Renal pelvis (tissue), 4 donors: Measurements from ENCODE around the gene SMCO1. TPM values are rescaled to one million over a fixed set of nuclear protein-coding genes. Genes with fewer than 3 reads are reported as not detected.
"Not testable (repeated sequence)": the region's sequence is repeated elsewhere in the genome, so short reads cannot be mapped to it uniquely, and the experiment has no call there.

Source experiments
- DNase-seq: peaks from one replicate; pipeline ENCODE4 v3.0.0-alpha.2; 2013
- polyA plus RNA-seq, 3 donors: library from polyadenylated mRNA; unstranded; fragments of 120-200 nt; gene quantifications; one replicate each; pipeline ENCODE4 v1.2.1, GENCODE V29; 2013; ENCODE audit not compliant: insufficient read length in 3 of 3

SMCO1 gene
- polyA plus RNA-seq, 3 donors: not detected

DNA sequence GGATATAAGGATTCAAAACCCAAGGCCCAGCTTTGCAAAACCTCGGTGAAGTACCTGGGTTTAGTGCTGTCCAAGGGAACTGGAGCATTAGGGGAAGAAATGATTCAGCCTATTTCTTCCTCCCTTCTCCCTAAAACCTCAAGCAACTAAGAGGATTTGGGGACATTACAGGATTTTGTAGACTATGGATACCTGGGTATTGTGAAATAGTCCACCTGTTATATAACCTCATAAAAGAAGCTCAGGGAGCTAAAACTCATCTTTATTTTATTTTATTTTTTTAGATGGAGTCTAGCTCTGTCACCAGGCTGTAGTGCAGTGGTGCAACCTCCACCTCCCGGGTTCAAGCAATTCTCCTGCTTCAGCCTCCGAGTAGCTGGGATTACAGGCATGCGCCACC, 8.7 kb upstream of the SMCO1 start:
- no peak for DNase-seq

DNA sequence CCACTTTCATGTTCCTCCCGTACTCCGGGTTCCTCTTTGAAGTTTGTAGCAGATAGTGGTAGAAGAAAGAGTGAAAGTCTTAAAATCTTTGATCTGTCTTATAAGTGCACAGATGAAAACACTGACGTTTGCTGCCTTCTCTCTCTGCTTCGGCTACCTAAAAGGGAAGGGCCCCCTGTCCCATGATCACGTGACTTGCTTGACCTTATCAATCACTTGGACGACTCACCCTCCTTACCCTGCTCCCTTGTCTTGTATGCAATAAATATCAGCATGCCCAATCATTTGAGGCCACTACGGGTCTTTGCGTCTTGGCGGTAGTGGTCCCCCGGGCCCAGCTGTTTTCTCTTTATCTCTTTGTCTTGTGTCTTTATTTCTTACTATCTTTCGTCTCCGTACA, 6.1 kb upstream of the SMCO1 start:
- DNase-seq: not testable (repeated sequence)

DNA sequence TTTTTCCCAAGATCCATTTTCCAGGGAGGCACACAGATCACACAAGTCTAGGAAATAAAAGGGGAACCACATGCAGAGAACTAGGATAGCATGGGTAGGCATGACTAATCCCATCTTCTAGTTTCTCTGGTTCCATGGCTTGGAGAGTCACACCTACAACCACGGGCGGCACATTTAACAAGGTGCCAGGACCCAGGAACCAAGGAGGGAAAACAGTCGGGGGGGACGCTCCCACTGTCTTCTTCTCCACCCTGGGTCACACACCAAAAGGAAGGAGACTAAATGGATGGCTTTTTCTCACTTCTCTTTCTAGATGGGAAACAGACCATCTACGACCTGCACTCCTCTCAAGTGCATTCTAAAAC, 4.6 kb upstream of the SMCO1 start:
- no peak for DNase-seq

DNA sequence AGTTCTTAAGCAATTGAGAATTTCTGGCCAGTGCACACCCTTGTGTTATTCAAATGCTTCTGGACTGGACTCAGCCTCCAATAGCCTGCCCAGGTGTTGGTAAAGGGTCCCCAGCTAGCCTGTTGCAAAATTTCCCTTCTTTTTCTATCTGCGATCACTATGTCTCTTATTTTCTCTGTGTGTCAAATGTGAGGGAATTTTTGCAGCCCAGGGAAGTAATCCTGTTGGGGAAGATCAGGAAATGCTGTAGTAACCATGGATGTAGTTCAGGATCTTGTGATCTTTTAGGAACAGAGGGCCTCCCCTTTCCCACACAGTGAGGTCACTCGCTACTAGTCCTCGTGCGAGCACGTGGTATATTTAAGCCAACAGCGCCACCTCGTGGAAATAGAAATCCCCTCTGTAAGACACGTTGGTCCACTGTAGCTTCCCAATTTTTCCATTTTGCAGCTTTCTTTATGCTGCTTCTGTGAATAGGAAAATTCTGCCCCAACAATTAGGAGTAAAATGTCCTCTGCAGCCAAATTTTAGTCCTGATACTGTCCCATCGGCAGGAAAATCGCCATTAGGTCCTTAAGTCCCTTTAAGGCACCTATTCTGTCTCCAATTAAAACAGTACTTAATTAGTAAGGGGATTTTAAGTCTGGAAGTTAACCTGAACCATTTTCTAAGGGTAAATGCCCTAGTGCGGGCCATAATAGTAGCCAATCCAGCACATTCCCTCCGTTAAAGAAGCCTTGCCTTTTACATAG, 4.0 kb upstream of the SMCO1 start:
- no peak for DNase-seq

DNA sequence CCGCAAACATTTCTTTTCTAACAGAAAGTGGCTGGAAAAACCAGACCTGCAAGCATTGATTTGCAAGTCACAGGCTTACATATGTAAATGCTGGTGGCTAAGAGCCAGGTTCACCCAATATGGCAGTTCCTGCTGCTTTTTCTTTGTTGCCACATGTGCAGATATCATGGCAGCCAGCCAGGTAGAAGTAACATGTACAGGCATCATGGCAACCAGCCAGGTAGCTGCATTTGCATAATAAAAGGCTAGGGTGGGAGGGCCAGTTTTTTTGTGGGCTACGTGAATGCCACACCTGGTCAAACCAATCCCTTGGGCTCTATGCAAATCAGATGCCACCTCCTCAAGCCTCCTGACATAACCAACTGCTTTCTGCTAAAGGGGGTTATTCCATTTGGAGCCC, 2.8 kb upstream of the SMCO1 start:
- no peak for DNase-seq

DNA sequence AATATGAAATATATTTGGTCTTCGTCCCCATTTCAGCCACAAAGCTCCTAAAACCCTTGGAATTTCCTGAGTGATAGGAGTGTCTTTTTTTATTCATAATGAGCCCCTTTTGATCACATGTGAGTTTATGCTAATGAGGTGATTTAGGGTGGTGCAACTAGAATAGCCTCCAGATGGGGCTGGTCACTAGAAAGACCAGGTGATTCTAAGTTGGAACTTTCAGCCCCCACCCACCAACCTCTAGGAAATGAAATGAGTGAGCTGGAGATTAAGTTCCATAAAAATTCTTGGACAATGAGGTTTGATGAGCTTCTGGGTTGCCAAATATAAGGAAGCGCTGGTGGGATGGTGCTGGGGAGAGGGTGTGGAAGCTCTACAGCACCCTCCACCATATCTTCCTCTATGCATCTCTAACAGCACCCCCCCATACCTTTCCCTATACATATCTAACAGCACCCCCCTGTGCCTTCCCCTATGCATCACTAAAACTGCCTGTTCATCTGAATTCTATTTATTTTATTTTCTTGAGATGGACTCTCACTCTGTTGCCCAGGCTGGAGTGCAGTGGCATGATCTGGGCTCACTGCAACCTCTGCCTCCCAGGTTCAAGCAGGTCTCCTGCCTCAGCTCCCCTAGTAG, 2.1 kb upstream of the SMCO1 start:
- no peak for DNase-seq

DNA sequence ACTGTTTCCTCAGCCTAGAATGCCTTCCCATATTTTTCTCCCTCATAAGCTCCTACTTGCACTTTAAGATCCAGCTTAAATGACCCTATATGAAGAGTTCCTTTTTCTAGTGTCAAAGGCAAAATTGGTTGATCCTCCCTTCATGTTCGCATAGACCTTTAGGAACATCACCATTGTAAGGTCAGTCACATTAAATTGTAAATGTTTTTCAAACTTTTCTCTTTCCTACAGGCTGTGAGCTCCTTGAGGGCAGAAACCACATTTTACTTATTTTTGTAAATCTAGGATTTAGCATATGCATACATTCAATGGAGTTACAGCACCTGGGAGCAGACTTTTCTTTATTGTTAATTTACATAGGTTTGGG, 813 bp downstream of the SMCO1 start:
- no peak for DNase-seq

DNA sequence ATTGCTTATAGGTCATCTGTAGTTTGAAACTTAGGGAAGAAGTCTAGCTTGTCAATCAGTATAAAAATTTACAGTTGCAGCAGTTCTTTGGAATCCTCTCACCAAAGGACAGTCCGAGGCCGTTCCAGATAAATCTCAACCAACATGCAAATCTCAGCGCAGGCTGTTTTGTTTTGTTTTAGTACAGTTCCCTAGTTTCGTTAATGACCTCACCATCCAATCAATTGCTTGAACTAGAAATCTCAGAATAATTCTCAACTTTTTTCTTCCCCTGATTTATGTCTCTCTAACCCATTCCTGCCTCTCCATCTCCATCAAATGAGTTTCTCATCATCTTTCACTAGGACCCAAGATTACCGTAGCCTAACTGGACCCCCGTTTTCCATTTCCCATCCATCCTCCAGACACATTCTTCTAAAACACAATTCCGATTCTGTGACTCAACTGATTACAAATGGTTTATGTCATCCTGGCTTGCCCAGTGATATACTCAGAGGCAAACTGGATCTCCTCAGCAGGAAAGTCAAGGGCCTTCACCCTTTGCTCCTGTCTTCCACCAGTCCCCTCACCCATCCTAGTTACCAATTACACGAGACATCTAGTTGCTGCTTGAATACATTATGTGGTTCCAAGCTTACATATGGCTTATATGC, 1.3 kb downstream of the SMCO1 start:
- no peak for DNase-seq

DNA sequence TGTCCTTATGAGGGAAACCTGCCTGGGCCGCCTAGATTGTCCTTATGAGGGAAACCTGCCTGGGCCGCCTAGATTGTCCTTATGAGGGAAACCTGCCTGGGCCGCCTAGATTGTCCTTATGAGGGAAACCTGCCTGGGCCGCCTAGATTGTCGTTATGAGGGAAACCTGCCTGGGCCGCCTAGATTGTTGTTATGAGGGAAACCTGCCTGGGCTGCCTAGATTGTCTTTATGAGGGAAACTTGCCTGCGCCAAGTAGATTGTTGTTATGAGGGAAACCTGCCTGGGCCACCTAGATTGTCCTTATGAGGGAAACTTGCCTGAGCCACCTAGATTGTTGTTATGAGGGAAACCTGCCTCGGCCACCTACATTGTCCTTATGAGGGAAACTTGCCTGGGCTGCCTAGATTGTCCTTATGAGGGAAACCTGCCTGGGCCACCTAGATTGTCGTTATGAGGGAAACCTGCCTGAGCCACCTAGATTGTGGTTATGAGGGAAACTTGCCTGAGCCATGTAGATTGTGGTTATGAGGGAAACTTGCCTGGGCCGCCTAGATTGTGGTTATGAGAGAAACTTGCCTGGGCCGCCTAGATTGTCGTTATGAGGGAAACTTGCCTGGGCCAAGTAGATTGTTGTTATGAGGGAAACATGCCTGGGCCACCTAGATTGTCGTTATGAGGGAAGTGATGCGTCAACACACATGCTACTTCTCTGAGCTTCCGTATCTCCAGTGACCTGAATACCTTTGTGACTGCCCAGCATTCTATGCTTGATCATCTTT, 3.3 kb downstream of the SMCO1 start:
- not testable (repeated sequence) for DNase-seq

DNA sequence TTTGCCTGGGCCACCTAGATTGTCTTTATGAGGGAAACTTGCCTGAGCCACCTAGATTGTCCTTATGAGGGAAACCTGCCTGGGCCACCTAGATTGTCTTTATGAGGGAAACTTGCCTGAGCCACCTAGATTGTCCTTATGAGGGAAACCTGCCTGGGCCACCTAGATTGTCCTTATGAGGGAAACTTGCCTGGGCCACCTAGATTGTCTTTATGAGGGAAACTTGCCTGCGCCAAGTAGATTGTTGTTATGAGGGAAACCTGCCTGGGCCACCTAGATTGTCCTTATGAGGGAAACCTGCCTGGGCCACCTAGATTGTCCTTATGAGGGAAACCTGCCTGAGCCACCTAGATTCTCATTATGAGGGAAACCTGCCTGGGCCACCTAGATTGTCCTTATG, 4.0 kb downstream of the SMCO1 start:
- DNase-seq: not testable (repeated sequence)

DNA sequence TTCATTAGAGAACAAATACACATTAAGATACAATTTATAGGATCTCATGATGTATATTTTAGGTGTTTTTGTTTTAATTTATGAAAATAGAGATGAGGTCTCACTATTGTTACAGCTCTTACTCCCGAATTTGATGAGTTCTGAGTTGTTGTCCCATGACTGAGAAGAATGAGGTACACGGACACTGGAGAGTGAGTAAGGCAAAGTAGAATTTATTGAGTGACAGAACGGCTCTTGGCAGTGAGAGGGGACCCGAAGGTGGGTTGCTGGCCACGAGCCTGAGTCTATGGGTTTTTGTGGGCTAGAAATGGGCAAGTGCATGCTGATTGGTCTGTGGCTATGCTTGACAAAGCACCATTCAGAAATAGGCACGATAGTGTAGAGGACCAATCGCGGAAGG, 8.5 kb downstream of the SMCO1 start:
- no peak for DNase-seq

DNA sequence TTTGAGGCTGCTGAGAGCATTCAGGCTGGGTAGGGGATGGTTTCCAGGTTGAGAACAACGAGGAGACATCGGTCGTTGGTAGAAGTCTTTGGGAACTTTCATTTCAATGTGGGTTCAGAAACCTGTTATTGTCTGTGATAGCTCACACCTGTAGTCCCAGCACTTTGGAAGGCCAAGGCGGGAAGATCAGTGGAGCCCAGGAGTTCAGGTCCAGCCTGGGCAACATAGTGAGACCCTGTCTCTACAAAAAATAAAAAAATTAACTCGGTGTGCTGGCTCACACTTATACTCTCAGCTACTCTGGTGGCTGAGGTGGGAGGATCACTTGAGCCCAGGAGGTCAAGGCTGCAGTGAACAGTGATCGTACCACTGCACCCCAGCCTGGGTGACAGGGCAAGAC, 10.6 kb downstream of the SMCO1 start:
- no peak for DNase-seq

DNA sequence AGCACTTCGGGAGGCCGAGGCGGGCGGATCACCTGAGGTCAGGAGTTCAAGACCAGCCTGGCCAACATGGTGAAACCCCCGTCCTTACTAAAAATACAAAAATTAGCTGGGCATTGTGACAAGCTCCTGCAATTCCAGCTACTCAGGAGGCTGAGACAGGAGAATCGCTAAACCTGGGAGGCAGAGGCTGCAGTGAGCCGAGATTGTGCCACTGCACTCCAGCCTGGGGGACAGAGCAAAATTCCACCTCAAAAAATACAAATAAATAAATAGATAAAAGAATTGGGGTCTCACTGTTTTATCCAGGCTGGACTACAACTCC, 11.1 kb downstream of the SMCO1 start:
- DNase-seq: not testable (repeated sequence)

DNA sequence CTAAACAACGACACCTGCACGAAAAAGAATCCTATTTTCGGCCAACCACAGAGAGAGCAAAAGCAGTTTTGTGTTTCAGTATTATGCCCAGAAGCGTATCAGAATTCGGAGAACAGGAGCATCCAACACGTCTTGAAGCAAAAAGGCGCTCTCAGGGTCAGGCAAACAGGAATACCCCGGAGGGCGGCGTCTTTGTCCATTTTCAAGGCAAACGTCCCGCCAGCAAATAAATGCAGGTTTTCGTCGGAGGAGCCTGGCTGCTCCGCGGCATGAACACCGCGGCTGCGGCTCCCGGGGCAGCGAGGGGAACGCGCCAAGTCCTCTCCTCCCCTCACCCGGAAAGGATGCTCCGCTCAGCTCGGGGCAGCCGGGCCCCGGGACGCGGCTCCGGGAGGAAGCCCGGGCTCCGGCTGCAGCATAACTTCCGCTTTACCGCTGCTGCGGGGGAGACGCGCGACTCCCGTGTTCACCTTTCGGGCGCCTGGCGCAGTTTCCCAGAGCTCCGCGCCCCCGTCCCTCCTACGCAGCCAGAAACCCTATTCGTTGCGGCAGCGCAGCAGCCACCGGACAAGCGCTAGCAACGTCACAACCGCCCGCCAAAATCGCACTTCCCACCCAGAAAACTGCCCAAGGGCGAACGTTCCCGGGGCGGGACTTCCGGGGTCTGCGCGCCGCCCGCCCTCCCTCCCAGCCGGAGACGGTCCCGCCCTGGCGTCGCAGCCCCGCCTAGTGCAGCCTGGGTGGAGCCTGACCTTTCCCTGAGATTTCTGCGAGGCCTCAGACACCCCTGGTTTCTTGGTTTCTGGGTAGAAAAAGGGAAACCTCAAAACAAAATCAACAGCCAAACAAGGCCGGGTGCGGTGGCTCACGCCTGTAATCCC, 11.7 kb downstream of the SMCO1 start, which contains the start of gene RNF168:
RNF168 (minus strand) TSS at position 573 of the 881 bp plus-strand sequence. CDS start 595 bp downstream, outside the sequence.
- peak; percentile 96 for DNase-seq

DNA sequence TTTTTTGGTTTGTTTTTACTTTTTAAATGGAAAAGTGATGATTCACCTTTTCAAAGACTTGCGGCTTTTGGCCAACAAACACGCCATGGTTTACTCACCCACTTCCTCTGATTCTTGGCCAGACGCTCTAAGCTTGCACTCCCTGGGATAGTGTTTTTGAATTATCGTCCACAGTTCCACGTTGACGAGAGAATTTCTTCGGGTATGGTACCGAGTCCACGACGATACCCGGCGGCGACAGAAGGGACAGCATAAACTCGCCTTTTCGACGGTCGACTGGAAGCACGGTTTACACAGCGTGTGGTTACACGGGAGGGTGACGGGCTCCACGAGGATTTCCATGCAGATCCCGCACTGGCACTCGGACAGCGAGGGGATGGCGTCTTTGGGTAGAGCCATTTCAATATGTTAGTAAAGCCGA, 12.4 kb downstream of the SMCO1 start:
- DNase-seq: peak; percentile 33

DNA sequence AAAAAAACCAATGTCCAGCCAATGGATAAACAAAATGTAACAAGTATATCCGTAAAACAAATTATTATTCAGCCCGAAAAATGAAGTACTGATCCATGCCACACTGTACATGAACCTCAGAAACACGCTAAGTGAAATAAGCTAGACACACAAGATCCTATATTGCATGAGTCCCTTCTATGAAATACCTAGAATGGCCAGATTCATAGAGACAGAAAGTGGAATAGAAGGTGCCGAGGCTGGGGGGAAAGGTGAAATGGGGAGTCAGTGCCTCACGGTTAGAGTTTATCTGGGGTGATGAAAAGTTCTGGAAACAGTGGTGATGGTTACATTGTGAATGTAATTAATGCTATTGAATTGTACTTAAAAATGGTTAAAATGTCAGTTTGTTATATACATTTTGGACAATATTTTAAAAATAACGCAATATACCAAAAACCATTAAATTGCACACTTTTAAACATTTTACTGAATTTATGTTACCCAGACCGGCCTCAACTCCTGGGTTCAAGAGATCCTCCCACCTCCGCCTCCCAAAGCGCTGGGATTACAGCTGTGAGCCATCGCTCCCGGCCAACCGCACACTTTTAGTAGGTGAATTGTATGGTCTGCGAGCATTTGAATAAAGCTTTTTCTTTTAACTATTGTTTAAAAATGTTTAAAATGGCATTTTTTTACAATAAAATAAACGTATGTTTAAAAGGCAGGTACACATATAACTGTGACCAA, 13.7 kb downstream of the SMCO1 start:
- no peak for DNase-seq

DNA sequence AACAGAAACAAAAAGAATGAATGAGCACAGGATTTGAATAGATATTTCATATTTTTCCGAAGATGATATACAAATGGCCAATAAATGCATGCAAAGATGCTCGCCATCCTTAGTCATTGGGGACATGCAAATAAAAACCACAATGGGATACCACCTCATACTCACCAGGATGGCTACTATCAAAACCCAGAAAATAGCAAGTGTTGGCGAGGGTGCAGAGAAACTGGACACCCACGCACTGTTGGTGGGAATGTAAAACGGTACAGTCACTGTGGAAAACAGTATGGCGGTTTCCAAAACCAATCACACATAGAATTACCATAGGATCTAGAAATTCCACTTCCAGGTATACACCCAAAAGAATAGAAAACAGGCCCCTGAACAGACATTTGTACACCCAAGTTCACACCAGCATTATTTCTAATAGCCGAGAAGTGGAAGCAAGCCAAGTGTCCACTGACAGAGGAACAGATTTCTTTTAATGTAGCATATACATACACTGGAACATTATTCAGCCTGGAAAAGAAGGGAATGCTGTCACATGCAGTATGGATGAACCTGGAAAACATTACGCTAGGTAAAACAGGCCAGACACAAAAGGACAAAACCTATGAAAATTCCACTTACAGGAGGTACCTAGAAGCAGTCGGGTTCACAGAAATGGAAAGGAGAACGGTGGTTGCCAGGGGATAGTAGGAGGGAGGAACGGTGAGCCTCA, 15.2 kb downstream of the SMCO1 start:
- DNase-seq: no peak

DNA sequence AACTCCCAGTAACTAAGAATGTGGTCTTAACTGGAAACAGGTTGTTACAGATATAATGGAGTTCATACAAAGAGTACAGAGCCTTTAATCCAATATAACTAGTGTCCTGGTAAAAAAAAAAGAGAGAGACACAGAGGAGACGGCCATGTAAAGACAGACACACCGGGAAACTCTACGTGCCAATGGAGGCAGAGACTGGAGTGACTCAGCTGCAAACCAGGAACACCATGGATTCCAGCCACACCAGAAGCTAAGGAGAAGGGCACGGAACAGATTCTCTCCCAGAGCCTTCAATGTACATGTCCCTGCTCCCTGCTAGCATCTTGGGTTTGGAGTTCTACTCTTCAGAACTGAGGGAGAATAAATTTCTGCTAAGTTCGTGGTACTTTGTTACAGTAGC, 16.1 kb downstream of the SMCO1 start:
- no peak for DNase-seq

DNA sequence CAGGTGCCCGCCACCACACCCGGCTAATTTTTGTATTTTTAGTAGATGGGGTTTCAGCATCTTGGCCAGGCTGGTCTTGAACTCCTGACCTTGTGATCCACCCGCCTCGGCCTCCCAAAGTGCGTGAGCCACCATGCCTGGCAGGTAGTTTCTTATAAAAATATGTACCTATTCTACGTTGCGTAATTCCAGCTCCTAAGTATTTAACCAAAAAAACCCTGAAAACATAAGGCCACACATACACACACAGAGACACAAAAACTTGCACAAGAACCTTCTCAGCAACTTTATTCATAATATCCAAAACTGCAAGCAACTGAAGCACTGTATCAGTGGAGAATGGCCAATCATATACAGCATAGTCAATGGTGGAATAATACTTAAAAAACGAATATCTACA, 16.8 kb downstream of the SMCO1 start:
- no peak for DNase-seq

DNA sequence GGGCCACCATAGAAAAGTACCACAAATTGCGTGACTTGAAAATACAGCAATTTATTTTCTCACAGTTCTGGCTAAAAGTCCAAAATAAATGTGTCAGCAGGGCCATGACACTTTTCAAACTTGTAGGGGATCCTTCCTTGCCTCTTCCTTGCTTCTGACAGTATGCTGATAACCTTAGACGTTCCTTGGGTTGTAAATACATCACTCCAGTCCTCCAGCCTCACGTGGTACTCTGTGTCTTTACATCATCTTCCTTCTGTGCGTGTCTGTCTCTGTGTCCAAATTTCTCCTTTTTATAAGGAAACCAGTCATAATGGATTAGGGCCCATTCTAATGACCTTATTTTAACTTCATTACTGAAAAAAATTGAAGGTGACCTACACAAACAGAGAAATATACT, 19.0 kb downstream of the SMCO1 start:
- no peak for DNase-seq
